AG08395 (cell line): ENCODE results near the gene OR52B6.
A peak's percentile ranks its signal among the peaks of the same experiment; 100 is the strongest.
"Not testable (repeated sequence)": the region's sequence is repeated elsewhere in the genome, so short reads cannot be mapped to it uniquely, and the experiment has no call there.

Experiments
- DNase-seq: peaks from one replicate; pipeline ENCODE4 v3.0.0; 2012; ENCODE audit warnings: mixed read lengths, low spot score

OR52B6 gene

GRCh38 chr11:5580577-5580976 is at the start of gene OR52B6:
OR52B6 (plus strand) TSS chr11:5580877; CDS start chr11:5580877, 0 bp downstream.
- no peak for DNase-seq

- no peak for DNase-seq
These were observed 49.4 kb upstream of the OR52B6 start for GRCh38 chr11:5531053-5531831.

- no peak for DNase-seq
These were observed 46.6 kb upstream of the OR52B6 start for GRCh38 chr11:5534046-5534445.

GRCh38 chr11:5536482-5536881 is 44.2 kb upstream of the OR52B6 start:
- DNase-seq = no peak

GRCh38 chr11:5541427-5541826 is 39.2 kb upstream of the OR52B6 start:
- DNase-seq = no peak

- no peak for DNase-seq
These were observed 34.2 kb upstream of the OR52B6 start for GRCh38 chr11:5546457-5546856.

GRCh38 chr11:5547982-5548381 is 32.7 kb upstream of the OR52B6 start:
- no peak for DNase-seq

GRCh38 chr11:5548440-5548839 is 32.2 kb upstream of the OR52B6 start, which contains the start of gene OR52H1:
OR52H1 (minus strand) TSS chr11:5548540; CDS start chr11:5545505, 3,035 bp downstream.
- no peak for DNase-seq

- peak; percentile 67 for DNase-seq
These were observed 30.1 kb upstream of the OR52B6 start for GRCh38 chr11:5550440-5551095.

- no peak for DNase-seq
These were observed 27.3 kb upstream of the OR52B6 start for GRCh38 chr11:5553343-5553742.

- no peak for DNase-seq
These were observed 24.0 kb upstream of the OR52B6 start for GRCh38 chr11:5556596-5557188.

GRCh38 chr11:5557751-5558150 is 22.9 kb upstream of the OR52B6 start:
- no peak for DNase-seq

GRCh38 chr11:5564259-5565019 is 16.2 kb upstream of the OR52B6 start:
- no peak for DNase-seq

GRCh38 chr11:5574654-5575053 is 6.0 kb upstream of the OR52B6 start:
- no peak for DNase-seq

GRCh38 chr11:5575152-5575551 is 5.5 kb upstream of the OR52B6 start:
- DNase-seq = no peak

GRCh38 chr11:5577101-5577500 is 3.6 kb upstream of the OR52B6 start:
- DNase-seq = no peak

GRCh38 chr11:5581014-5581413 is 337 bp downstream of the OR52B6 start:
- no peak for DNase-seq

GRCh38 chr11:5584458-5584857 is 3.8 kb downstream of the OR52B6 start:
- not testable (repeated sequence) for DNase-seq

GRCh38 chr11:5589906-5590305 is 9.2 kb downstream of the OR52B6 start:
- DNase-seq = not testable (repeated sequence)

GRCh38 chr11:5591613-5592012 is 10.9 kb downstream of the OR52B6 start:
- no peak for DNase-seq

GRCh38 chr11:5592615-5593014 is 11.9 kb downstream of the OR52B6 start:
- DNase-seq = no peak

GRCh38 chr11:5593146-5593545 is 12.5 kb downstream of the OR52B6 start:
- no peak for DNase-seq
